Ectodermal cell (in vitro differentiated cells): ENCODE measurements around the gene PCNX4.

Experiments
- H3K27ac ChIP-seq: 2 replicates; pipeline ENCODE4 v1.7.0; 2013; ENCODE audit warnings: mild to moderate bottlenecking, low read depth, low read length; ENCODE audit not compliant: insufficient read depth, poor library complexity, severe bottlenecking
- H3K27me3 ChIP-seq: 2 replicates; pipeline ENCODE4 v1.7.0; 2013; ENCODE audit warnings: mild to moderate bottlenecking, low read length; ENCODE audit not compliant: insufficient read depth, control insufficient read depth, poor library complexity, severe bottlenecking
- H3K36me3 ChIP-seq: one replicate; pipeline ENCODE4 v1.7.0; 2013; ENCODE audit warnings: low read length; ENCODE audit not compliant: control insufficient read depth, insufficient read depth
- H3K4me1 ChIP-seq: one replicate; pipeline ENCODE4 v1.7.0; 2013; ENCODE audit warnings: low read length; ENCODE audit not compliant: control insufficient read depth, insufficient read depth
- H3K4me3 ChIP-seq: 2 replicates; pipeline ENCODE4 v1.7.0; 2013; ENCODE audit warnings: low read depth, low read length, control low read depth; ENCODE audit not compliant: insufficient read depth
- H3K9me3 ChIP-seq: 2 replicates; pipeline ENCODE4 v1.7.0; 2013; ENCODE audit warnings: mild to moderate bottlenecking, low read length, moderate library complexity; ENCODE audit not compliant: control insufficient read depth
- WGBS, 2 experiments: methylation state at CpG; one replicate each; pipeline ENCODE4 v1.1.7; 2013; ENCODE audit warnings: missing lambda C conversion rate in 2 of 2; 5-methylcytosine and 5-hydroxymethylcytosine counted together

Gene PCNX4

DNA sequence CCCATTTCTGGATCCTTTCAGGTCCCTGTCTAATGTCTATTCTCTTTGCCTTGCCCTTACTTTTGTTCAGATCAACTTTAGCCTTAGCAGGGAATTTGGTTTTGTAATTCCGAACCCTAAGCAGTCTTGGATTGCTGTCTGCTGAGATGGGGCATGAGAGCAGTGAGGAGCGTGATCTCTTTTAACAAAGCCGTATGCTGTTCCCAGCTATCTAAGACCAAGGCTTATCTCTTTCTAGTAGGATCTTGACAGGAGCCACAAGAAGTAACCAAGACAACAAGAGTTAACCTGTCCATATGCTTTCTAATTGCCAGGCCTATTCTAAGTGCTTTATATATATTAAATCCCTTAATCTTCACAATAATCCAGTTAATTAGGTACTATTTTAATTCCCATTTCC, 78.0 kb downstream of the PCNX4 start:
- no peaks in the 10 kb centered on the region for H3K27me3 ChIP-seq
- H3K27ac ChIP-seq, result no peak overlapping the region
- H3K9me3 ChIP-seq, result no peaks in the 10 kb centered on the region
- H3K4me1 ChIP-seq, result no peaks in the 10 kb centered on the region
- 78 to 82% methylated on average over 3 of the region's 3 CpGs for WGBS, 2 experiments
- H3K4me3 ChIP-seq, result no peak overlapping the region
- no peaks in the 10 kb centered on the region for H3K36me3 ChIP-seq

DNA sequence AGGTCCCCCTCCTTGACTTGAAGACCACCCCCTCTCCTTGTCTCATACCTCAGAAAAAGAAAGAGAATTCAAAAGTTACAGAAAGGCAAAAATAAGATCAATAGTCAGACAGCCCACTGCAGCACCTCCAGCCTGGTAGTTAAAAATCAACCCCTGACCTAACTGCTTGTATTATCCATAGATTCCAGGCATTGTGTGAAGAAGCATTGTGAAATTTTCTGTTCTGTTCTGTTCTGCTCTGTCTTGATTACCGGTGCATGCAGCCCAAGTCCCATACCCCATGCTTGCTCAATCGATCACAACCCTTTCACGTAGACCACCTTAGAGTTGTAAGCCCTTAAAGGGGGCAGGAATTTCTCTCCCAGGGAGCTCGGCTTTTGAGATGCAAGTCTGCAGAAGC, 79.2 kb downstream of the PCNX4 start:
- H3K27me3 ChIP-seq, result no peaks in the 10 kb centered on the region
- H3K4me1 ChIP-seq, result no peaks in the 10 kb centered on the region
- WGBS, 2 experiments, result 89 to 95% methylated on average over 4 of the region's 4 CpGs
- no peaks in the 10 kb centered on the region for H3K36me3 ChIP-seq
- H3K27ac ChIP-seq, result no peak overlapping the region
- no peaks in the 10 kb centered on the region for H3K9me3 ChIP-seq
- H3K4me3 ChIP-seq, result no peak overlapping the region

DNA sequence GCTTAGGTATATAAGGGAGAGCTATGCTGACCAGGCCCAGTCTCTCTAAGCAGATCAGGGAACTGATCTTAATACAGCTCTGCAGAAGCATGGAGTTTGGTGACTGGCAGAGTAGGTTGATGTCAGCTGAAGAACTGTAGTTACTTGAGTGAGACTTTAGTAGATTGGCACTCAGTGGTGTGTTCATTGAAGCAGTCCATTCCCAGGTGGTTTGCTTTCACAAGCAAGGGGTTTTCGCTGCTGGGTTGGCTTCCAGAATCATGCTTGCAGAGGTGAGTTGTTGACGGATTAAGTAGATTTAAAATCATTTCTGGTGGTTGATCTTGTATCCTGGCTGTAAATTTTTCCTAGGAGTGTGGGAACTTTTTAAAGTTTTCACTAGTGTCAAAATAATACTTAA, 80.0 kb downstream of the PCNX4 start:
- no peaks in the 10 kb centered on the region for H3K36me3 ChIP-seq
- no peaks in the 10 kb centered on the region for H3K4me1 ChIP-seq
- 61 to 72% methylated on average over 2 of the region's 2 CpGs for WGBS, 2 experiments
- no peak overlapping the region for H3K4me3 ChIP-seq
- H3K9me3 ChIP-seq, result no peaks in the 10 kb centered on the region
- H3K27me3 ChIP-seq, result no peaks in the 10 kb centered on the region
- no peak overlapping the region for H3K27ac ChIP-seq

DNA sequence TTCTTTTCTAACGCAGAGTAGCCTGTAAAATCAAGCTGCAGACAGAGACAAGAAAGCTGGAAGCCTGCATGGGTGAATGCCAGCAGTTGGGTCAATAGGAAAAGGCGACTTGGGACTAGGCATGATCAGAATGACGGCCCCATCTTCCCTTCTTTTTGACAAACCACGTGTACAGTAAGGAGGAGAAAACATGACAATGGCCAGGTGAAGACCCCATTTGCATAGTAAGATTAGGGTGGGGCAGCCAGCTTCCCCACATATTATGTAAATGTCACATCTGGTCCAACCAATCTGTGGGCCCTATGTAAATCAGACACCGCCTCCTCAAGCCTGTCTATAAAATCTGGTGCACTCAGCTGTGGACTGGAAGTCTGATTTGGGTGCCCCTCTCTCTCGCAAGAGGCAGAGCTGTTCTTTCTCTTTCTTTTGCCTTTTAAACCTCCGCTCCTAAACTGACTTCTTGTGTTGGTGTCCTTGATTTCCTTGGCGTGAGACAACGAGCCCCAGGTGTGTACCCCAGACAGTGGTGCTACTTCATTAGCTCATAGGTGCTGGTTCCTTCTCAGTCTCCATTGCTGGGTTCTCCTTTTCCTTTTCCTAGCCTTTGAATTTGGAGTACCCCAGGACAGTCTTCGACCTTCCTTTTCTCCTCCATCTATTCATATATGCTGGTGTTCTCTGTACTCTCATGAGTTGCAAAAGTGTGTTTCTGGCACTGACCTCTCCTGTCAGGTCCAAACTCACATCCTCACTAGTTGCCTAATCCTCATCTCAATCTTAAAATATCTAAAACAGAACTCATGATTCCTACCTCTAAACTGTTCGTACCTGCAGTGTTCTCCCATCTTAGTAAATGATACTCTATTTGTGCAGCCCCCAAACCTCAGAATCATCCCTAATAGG, 82.9 kb downstream of the PCNX4 start:
- H3K4me3 ChIP-seq, result no peak overlapping the region
- 77 to 78% methylated on average over 11 of the region's 11 CpGs for WGBS, 2 experiments
- no peaks in the 10 kb centered on the region for H3K9me3 ChIP-seq
- no peaks in the 10 kb centered on the region for H3K27me3 ChIP-seq
- H3K4me1 ChIP-seq, result no peaks in the 10 kb centered on the region
- no peaks in the 10 kb centered on the region for H3K36me3 ChIP-seq
- H3K27ac ChIP-seq, result no peak overlapping the region

DNA sequence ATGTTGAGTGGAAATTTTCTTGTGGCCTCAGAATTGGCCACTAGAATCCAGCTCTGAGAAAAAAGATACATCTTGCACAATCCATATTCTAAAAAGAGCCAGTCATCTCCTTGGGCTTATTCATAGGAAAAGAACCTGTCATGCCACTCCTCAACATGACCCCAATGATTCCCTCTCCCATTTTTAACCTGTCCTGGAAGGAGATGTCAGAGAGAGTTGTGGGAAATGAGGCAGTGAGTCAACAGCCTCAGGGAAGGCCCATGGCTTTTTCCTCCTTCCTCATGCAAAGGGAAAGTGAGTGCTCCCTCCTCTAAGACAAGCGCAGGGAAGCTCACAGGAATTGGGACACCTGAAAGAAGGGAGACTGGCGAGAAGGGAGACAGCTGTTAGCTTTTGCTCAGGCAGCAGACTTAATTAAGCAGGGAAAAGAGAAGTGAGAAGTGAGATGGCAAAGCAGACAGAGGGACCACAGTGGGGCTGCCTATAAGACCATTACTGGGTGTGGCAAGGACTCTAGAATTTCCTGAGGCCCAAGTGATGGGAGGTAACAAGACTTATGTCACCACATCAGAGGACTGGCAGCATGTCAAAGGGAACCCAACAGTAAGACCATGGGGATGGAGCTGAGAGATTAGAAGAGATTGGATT, 83.7 kb downstream of the PCNX4 start:
- H3K4me3 ChIP-seq, result no peak overlapping the region
- no peaks in the 10 kb centered on the region for H3K4me1 ChIP-seq
- H3K36me3 ChIP-seq, result no peaks in the 10 kb centered on the region
- no peak overlapping the region for H3K27ac ChIP-seq
- 80 to 96% methylated on average over 2 of the region's 2 CpGs for WGBS, 2 experiments
- no peaks in the 10 kb centered on the region for H3K9me3 ChIP-seq
- H3K27me3 ChIP-seq, result no peaks in the 10 kb centered on the region

DNA sequence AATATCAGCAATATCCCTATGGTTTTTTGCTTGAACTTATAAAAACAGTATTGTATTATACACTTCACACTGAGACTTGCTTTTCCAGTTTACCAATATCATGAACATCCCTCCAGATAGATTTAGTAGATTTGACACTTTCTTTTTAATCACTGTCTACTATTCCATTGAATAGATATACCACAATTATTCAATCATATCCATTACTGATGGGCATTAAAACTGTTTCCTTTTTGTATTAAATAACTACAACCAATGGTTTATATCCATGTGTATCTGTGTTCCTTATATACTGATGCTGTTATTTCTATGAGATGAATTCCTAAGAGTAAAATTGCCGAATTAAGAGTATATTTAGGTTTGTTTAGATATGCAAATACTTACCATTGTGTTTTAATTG, 86.4 kb downstream of the PCNX4 start:
- 100% methylated on average over 1 of the region's 1 CpG; no CpG with 5 or more reads in 1 of the 2 experiments for WGBS, 2 experiments
- no peak overlapping the region for H3K4me3 ChIP-seq

DNA sequence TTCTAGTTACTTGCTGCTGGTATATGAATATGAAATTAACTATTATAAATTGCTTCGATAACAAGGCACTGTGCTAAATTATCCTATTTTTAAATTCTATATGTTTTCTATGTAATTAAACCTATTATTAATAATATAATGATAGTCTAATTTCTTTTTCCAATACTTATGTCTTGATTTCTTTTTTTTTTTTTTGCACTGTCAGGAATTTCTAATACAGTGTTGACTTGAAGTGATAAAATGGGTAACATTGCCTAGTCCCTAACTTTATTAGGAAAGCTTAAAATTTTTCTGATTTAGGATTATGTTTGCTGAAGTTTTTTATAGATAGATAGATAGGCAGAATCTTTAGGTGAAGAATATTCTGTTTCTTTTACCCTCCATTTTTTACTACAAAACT, 87.1 kb downstream of the PCNX4 start:
- H3K4me3 ChIP-seq, result no peak overlapping the region
- H3K27ac ChIP-seq, result no peak overlapping the region
- H3K27me3 ChIP-seq, result no peaks in the 10 kb centered on the region
- H3K9me3 ChIP-seq, result no peaks in the 10 kb centered on the region
- no peaks in the 10 kb centered on the region for H3K36me3 ChIP-seq
- no CpG with 5 or more reads among the region's 1 CpG for WGBS, 2 experiments
- no peaks in the 10 kb centered on the region for H3K4me1 ChIP-seq

More for the DNA sequence above, 86.4 kb downstream of the PCNX4 start:
- Histone ChIP-seq H3K9me3 (no peaks in the 10 kb centered on the region), H3K27ac (no peak overlapping the region), H3K4me1 (no peaks in the 10 kb centered on the region), H3K27me3 (no peaks in the 10 kb centered on the region), H3K36me3 (no peaks in the 10 kb centered on the region)

DNA sequence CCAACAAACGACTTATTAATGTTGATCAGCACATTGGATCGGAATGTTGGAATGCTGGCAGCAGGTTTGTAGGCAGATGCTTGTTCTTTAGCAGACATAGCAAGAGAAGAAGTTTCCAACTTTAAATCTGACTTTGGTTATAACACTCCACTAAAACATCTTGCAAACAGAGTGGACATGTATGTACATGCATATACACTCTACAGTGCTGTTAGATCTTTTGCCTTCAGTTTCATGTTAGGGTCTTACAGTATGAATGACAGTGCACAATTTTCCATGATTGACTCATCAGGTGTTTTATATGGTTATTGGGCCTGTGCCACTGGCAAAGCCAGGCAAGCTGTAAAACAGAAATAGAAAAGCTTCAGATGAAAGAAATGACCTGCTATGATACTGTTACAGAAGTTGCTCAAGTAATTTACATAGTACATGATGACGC, 87.7 kb downstream of the PCNX4 start:
- Histone ChIP-seq H3K36me3 (no peaks in the 10 kb centered on the region), H3K27me3 (no peaks in the 10 kb centered on the region), H3K4me3 (no peak overlapping the region), H3K4me1 (no peaks in the 10 kb centered on the region), H3K9me3 (no peaks in the 10 kb centered on the region), H3K27ac (no peak overlapping the region)
- WGBS, 2 experiments, result 95 to 97% methylated on average over 3 of the region's 3 CpGs

DNA sequence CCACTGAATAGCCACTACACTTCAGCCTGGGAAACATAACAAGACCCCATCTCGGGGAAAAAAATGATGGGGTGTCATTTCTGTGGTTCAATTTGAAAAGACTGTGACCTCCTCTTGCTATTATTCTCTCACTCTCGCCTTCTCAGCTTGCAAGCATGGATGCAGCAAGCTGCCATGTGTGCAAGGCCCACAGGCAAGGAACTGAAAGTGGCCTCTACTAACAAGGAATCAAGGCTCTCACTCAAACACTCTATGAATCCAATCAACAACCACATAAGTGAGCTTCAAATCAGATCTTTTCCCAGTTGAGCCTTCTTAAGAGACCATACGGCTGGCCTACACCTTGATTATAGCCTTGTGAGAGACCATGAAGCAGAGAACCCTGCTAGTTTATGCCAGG, 91.4 kb downstream of the PCNX4 start:
- H3K4me3 ChIP-seq, result no peak overlapping the region
- no peaks in the 10 kb centered on the region for H3K9me3 ChIP-seq
- H3K27ac ChIP-seq, result no peak overlapping the region
- no peaks in the 10 kb centered on the region for H3K4me1 ChIP-seq
- no peaks in the 10 kb centered on the region for H3K36me3 ChIP-seq
- H3K27me3 ChIP-seq, result no peaks in the 10 kb centered on the region
- 92 to 94% methylated on average over 3 of the region's 3 CpGs for WGBS, 2 experiments

DNA sequence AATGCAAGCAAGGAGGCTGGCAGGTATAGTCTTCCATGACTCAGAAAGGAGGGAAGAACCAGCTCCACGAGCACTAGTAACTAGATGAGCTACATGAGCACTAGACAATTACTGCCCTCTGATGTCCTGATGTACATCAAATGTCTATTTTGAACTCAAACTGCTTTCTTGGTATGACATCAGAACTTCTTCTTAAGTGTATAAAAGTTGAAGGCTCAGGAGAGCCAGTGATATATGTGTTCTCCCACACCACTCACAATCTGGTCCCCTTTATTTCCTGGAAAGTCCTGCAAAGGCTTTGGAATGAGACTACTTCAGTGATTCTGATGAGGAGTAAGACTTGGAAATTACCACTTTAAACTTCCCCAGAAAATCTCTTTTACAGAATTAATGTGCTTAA, 92.0 kb downstream of the PCNX4 start:
- H3K27me3 ChIP-seq, result no peaks in the 10 kb centered on the region
- H3K9me3 ChIP-seq, result no peaks in the 10 kb centered on the region
- whole genome bisulfite sequencing, 2 experiments, result 82 to 84% methylated on average over 1 of the region's 1 CpG
- H3K36me3 ChIP-seq, result no peaks in the 10 kb centered on the region
- H3K4me1 ChIP-seq, result no peaks in the 10 kb centered on the region
- H3K4me3 ChIP-seq, result no peak overlapping the region
- no peak overlapping the region for H3K27ac ChIP-seq
